ENCODE results near the gene WWOX.
A peak's percentile ranks its signal among the peaks of the same experiment; 100 is the strongest.

Gene WWOX

GRCh38 chr16:78768718-78769117 lies 669.3 kb downstream of the WWOX start:
- DNase-seq (ENCODE audit: low read depth), result no peak

GRCh38 chr16:78770353-78771091 lies 671.1 kb downstream of the WWOX start:
- peak; percentile 61 for DNase-seq (ENCODE audit: low read depth)

- DNase-seq (ENCODE audit: low read depth), result no peak
Observed at GRCh38 chr16:78773291-78773702, 673.8 kb downstream of the WWOX start.

GRCh38 chr16:78773706-78774105 lies 674.3 kb downstream of the WWOX start:
- DNase-seq (ENCODE audit: low read depth), result no peak

GRCh38 chr16:78775161-78775561 lies 675.7 kb downstream of the WWOX start:
- no peak for DNase-seq (ENCODE audit: low read depth)

GRCh38 chr16:78778101-78779004 lies 678.9 kb downstream of the WWOX start:
- no peak for DNase-seq (ENCODE audit: low read depth)

GRCh38 chr16:78780808-78781207 lies 681.4 kb downstream of the WWOX start:
- DNase-seq (ENCODE audit: low read depth), result no peak

GRCh38 chr16:78782572-78782971 lies 683.1 kb downstream of the WWOX start:
- no peak for DNase-seq (ENCODE audit: low read depth)

- DNase-seq (ENCODE audit: low read depth), result no peak
Observed at GRCh38 chr16:78783570-78784079, 684.2 kb downstream of the WWOX start.

- no peak for DNase-seq (ENCODE audit: low read depth)
Observed at GRCh38 chr16:78784771-78785170, 685.3 kb downstream of the WWOX start.

GRCh38 chr16:78785218-78785617 lies 685.8 kb downstream of the WWOX start:
- no peak for DNase-seq (ENCODE audit: low read depth)

- no peak for DNase-seq (ENCODE audit: low read depth)
Observed at GRCh38 chr16:78786635-78787034, 687.2 kb downstream of the WWOX start.

GRCh38 chr16:78788276-78788675 lies 688.8 kb downstream of the WWOX start:
- no peak for DNase-seq (ENCODE audit: low read depth)

- DNase-seq (ENCODE audit: low read depth), result no peak
Observed at GRCh38 chr16:78788696-78789095, 689.2 kb downstream of the WWOX start.

GRCh38 chr16:78789561-78789960 lies 690.1 kb downstream of the WWOX start:
- DNase-seq (ENCODE audit: low read depth), result no peak

GRCh38 chr16:78791011-78791410 lies 691.6 kb downstream of the WWOX start:
- no peak for DNase-seq (ENCODE audit: low read depth)

GRCh38 chr16:78791926-78792325 lies 692.5 kb downstream of the WWOX start:
- DNase-seq (ENCODE audit: low read depth), result no peak

- DNase-seq (ENCODE audit: low read depth), result no peak
Observed at GRCh38 chr16:78792952-78793351, 693.5 kb downstream of the WWOX start.

- DNase-seq (ENCODE audit: low read depth), result no peak
Observed at GRCh38 chr16:78794581-78795250, 695.3 kb downstream of the WWOX start.

- DNase-seq (ENCODE audit: low read depth), result no peak
Observed at GRCh38 chr16:78795433-78795832, 696.0 kb downstream of the WWOX start.

GRCh38 chr16:78796221-78796866 lies 696.9 kb downstream of the WWOX start:
- DNase-seq (ENCODE audit: low read depth), result peak; percentile 76

- DNase-seq (ENCODE audit: low read depth), result no peak
Observed at GRCh38 chr16:78799429-78799828, 700.0 kb downstream of the WWOX start.

Measured in CMK (cell line).